GM23338 (cell line): ENCODE measurements around the gene SEMG1.

Experiments used
- EZH2 ChIP-seq: fragments of 200-600 bp; sonication (generic); IDR thresholded peaks from one replicate; pipeline ENCODE4 v1.8.0; 2017; ENCODE audit warnings: antibody characterized with exemption, mild to moderate bottlenecking, low read depth; ENCODE audit not compliant: unreplicated experiment
- JUNB ChIP-seq: IDR thresholded peaks from one replicate; pipeline ENCODE4 v1.6.1; 2016; ENCODE audit warnings: antibody characterized with exemption; ENCODE audit not compliant: unreplicated experiment
- POLR2AphosphoS5 ChIP-seq: IDR thresholded peaks from 2 replicates; pipeline ENCODE4 v1.6.1; 2016; ENCODE audit warnings: antibody characterized with exemption, low read depth
- ZNF114 ChIP-seq: fragments of 250-450 bp; sonication (Bioruptor Pico); IDR thresholded peaks from 2 replicates; pipeline ENCODE4 v1.5.0; 2020; ENCODE audit warnings: mild to moderate bottlenecking, moderate library complexity
- TF ChIP-seq, protein P1 (sequence below), 2 experiments: fragments of 200-600 bp in 1 of 2; sonication (generic) in 1 of 2; conservative IDR thresholded peaks; 2 replicates each; pipeline versions ENCODE4 v1.5.1 to v1.6.1; 2016 to 2017; ENCODE audit warnings: antibody characterized with exemption in 2 of 2, low read depth in 2 of 2, mild to moderate bottlenecking in 2 of 2, moderate library complexity in 1 of 2
- TF ChIP-seq, protein P2 (sequence below): IDR thresholded peaks from one replicate; pipeline ENCODE4 v1.6.1; 2018; ENCODE audit warnings: antibody characterized with exemption; ENCODE audit not compliant: unreplicated experiment

- TF ChIP-seq, protein P1, sequence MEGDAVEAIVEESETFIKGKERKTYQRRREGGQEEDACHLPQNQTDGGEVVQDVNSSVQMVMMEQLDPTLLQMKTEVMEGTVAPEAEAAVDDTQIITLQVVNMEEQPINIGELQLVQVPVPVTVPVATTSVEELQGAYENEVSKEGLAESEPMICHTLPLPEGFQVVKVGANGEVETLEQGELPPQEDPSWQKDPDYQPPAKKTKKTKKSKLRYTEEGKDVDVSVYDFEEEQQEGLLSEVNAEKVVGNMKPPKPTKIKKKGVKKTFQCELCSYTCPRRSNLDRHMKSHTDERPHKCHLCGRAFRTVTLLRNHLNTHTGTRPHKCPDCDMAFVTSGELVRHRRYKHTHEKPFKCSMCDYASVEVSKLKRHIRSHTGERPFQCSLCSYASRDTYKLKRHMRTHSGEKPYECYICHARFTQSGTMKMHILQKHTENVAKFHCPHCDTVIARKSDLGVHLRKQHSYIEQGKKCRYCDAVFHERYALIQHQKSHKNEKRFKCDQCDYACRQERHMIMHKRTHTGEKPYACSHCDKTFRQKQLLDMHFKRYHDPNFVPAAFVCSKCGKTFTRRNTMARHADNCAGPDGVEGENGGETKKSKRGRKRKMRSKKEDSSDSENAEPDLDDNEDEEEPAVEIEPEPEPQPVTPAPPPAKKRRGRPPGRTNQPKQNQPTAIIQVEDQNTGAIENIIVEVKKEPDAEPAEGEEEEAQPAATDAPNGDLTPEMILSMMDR (conservative IDR thresholded peaks at IDR 0.05; ENCODE audit: low read depth in 2 of 2): no peak
- TF ChIP-seq ZNF114 (CRISPR knock-in tag) (no peak), EZH2 (no peak), JUNB (no peak), POLR2AphosphoS5 (no peak)
- TF ChIP-seq, protein P2, sequence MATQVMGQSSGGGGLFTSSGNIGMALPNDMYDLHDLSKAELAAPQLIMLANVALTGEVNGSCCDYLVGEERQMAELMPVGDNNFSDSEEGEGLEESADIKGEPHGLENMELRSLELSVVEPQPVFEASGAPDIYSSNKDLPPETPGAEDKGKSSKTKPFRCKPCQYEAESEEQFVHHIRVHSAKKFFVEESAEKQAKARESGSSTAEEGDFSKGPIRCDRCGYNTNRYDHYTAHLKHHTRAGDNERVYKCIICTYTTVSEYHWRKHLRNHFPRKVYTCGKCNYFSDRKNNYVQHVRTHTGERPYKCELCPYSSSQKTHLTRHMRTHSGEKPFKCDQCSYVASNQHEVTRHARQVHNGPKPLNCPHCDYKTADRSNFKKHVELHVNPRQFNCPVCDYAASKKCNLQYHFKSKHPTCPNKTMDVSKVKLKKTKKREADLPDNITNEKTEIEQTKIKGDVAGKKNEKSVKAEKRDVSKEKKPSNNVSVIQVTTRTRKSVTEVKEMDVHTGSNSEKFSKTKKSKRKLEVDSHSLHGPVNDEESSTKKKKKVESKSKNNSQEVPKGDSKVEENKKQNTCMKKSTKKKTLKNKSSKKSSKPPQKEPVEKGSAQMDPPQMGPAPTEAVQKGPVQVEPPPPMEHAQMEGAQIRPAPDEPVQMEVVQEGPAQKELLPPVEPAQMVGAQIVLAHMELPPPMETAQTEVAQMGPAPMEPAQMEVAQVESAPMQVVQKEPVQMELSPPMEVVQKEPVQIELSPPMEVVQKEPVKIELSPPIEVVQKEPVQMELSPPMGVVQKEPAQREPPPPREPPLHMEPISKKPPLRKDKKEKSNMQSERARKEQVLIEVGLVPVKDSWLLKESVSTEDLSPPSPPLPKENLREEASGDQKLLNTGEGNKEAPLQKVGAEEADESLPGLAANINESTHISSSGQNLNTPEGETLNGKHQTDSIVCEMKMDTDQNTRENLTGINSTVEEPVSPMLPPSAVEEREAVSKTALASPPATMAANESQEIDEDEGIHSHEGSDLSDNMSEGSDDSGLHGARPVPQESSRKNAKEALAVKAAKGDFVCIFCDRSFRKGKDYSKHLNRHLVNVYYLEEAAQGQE: no peak
Observed at GRCh38 chr20:45206725-45207124, at the start of gene SEMG1.
